Transverse colon (tissue), 4 donors: Measurements from ENCODE around the gene RPTOR.

Source experiments
- CTCF ChIP-seq, 5 experiments: fragments of 200-600 bp in 3 of 5; fragments of 450-650 bp in 2 of 5; sonication (generic) in 3 of 5; IDR thresholded peaks; 1 replicate in 2 of 5; 2 replicates in 3 of 5; pipeline ENCODE4 v1.5.1; 2016 to 2017; ENCODE audit warnings: antibody characterized with exemption in 5 of 5, inconsistent platforms in 3 of 5, mild to moderate bottlenecking in 2 of 5, moderate library complexity in 1 of 5
- EP300 ChIP-seq: sonication (generic); formaldehyde crosslinking; IDR thresholded peaks from one replicate; pipeline ENCODE4 v1.6.1; 2017; ENCODE audit warnings: antibody characterized with exemption, low read depth
- POLR2A ChIP-seq: fragments of 450-650 bp; IDR thresholded peaks from one replicate; pipeline ENCODE4 v1.6.1; 2016; ENCODE audit warnings: antibody characterized with exemption, mild to moderate bottlenecking, moderate library complexity
- POLR2AphosphoS5 ChIP-seq, 3 donors: sonication (generic); formaldehyde crosslinking; IDR thresholded peaks; one replicate each; pipeline ENCODE4 v1.6.1; 2016; ENCODE audit warnings: antibody characterized with exemption in 3 of 3

- TF ChIP-seq POLR2AphosphoS5 (IDR thresholded peaks at IDR 0.05), result no peak
- TF ChIP-seq CTCF (IDR thresholded peaks at IDR 0.05), result no peak
- TF ChIP-seq EP300, result no peak
- TF ChIP-seq POLR2A, result no peak
Observed at GRCh38 chr17:80751946-80752581, 207.4 kb downstream of the RPTOR start.
